NCI-H1092 (cell line): ENCODE data around the gene ABI3BP.

ENCODE experiments used
- DNase-seq: peaks from one replicate; lab custom pipeline; 2025; lab: John Stamatoyannopoulos, UW

Gene ABI3BP

DNA sequence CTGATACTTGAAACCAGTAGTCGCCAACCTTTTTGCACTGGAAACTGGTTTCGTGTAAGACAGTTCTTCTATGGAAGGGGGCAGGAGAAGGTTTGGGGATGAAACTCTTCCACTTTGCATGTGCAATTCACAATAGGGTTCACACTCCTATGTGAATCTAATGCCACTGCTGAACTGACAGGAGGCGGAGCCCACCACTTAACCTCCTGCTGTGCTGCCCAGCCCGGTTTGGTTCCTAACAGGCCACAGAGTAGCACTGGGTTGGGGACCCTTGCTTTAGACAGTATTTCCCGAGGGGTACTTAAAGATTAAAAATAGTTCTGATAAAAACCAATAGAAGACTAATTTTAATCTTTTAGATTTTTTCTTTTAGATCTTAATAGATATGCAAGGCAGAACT is 272.8 kb downstream of the ABI3BP start:
- no peak for DNase-seq

DNA sequence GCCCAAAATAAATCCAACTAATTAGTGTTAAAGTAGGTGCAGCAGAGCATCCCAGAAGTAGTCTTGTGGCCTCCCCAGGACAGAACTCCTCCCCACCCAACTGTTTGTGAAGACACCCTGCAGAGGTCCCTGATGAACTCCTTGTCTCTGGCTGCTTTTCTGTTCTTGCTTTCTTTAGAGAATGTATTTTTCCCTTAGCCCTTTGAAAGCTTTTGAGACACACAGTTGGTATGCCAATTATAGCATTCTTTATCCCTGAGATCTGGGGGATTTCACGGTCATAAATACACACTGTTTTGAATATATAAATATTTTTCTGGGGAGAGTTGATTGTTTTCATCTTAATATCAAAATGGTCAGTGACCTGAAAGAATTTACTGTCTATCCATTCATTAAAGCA is 274.1 kb downstream of the ABI3BP start:
- DNase-seq = no peak

DNA sequence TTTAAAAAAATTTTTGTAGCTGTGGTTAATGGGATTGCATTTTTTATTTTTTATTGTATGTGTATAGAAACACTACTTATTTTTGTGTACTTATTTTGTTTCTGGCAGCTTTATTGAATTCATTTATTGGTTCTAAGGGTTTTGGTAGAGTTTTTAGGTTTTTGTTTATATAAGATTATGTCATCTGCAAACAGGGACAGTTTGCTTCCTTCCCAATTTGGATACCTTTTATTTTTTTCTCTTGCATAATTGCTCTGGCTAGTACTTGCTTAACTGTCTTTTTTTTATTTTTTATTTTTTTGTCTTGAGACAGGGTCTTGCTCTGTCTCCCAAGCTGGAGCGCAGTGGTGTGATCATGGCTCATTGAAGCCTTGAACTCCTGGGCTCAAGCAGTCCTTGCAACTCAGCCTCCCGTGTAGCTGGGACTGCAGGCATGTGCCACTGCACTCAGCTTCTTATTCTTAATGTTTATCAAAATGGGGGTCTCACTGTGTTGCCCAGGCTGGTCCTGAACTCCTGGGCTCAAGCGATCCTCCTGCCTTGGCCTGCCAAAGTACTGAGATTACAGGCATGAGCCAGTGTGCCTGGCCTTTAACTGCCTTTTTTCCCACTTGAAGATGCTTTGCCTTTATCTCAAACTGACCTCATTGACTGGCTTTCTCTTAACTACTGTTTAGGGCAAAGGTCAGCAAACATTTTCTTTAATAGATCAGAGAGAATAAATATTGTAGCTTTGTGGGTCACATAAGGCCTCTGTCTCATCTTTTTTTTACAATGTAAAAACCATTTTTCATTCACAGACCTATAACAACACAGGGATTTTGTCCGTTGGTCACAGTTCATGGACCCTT is 275.4 kb downstream of the ABI3BP start:
- no peak for DNase-seq

DNA sequence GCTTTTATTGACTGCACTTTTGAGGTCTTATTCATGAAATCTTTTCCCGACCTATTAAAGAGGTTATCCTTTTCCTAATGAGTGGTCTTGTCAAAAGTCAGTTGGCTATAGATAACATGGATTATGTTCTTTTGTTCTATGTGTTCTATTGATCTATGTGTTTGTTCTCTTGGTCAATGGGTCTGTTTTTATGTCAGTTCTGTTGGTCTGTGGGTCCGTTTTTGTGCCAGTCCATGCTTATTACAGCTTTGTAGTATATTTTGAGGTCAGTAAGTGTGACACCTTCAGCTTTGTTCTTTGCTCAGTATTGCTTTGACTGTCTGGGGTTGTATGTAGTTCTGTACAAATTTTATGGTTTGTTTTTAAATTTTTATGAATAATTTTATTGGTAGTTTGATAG is 276.2 kb downstream of the ABI3BP start:
- no peak for DNase-seq

DNA sequence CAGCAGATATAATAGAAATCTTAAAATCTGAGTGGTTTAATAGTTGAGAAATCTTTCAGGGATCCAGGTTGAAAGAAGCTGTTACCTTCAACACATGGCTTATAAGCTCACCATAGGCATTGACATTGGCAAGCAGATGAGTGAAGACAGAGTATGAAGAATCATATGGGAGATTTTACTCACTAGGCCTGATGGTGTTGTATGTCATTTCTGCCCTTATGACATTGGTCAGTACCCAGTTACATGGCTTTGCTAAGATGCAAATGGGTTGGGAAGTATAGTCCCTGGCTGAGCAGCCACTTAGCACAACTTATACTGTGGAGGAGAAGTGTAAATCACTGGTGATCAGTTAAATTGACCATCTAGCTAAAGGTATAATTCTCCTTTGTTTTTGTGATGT is 278.0 kb downstream of the ABI3BP start:
- DNase-seq = no peak

DNA sequence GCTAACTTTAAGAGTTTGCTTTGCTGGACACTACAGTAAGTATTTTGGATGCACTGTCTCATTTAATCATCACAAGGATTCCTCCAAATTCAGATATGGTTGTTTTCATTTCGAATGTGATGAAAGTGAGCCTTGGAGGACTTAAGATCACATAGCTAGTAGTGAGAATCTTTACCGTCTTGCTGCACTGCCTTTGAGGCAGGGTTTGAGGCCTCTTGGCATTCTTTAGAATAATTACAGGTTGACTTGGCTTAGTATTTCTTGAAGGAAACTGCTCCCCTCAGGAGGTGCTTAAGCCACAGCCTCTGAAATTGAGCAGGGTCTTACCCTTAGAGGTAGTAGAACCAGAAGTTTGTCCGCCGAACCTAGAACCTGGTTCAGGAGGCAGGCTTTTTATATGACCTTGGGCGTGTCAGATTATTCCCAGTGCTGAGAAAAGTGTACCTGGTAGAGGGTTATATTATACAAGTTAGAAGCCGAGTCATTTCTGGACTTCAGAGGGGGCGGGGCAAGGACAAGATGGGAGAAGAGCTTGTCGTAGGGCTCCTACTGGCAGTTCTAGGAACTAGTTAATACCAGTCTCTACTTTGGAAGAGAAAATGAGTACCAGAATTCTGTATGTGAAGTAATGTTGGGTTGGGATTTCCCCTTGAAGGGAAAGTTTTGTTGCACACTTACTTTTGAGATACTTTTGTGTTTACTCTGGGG is 282.8 kb downstream of the ABI3BP start:
- no peak for DNase-seq

DNA sequence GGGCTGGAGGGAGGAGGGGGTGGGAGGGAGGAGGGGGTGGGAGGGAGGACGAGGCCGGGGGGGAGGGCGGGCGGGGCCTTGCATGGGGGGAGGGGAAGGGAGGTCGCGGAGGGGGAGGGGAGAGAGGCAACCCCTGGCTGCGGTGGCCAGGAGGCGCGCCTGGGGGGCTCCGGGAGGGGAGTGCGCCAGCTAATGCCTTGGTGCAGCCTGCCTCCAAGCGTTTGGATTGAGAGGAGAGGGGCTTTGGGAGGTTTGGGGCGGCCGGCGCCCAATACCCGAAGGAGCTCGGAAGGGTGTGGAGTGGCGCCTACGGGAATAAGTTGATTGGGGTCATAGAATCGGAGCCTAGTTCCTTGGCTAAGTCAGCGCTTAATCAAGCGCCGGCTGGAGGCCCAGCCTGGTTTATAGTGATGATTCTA is 283.4 kb downstream of the ABI3BP start:
- peak; percentile 11 for DNase-seq

DNA sequence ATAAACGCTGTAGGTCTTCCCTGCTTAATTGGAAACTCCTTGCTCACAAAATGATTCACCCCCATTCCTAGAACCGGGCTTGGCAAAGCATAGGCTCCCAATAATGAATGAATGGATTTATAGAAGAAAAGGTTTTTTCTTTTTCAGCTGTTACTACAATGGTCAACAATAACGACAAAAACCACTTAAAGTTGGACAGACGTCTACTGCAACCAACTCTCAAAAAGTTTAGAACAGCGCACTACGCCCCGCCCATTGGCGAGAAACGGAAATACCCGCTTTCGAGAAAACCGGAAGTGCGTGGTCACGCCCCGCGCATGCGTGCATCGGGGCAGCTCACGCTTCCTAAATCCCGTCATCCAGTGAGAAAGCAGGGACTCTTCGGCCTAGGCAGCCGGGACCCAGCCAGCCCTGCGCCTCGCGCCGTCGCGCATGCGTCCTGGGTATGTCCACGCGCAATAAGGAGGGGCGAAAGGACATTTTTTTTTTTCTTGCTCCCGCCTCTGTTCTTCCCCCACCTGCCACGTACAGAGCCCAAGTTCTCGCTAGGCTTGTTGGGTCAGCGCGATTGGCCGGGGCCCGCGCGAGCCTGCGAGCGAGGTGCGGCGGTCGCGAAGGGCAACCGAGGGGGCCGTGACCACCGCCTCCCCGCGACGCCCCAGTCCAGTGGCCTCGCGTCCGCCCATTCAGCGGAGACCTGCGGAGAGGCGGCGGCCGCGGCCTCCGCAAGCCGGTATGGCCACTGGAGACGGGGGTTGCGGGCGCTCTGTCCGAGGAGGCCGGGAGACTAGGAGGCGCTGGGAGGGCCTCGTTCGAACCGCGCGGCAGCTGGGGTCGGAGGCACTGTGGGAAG is 284.0 kb downstream of the ABI3BP start, which contains the start of gene TFG:
TFG (plus strand) TSS at position 506 of the 853 bp plus-strand sequence. CDS start 4,192 bp downstream, outside the sequence.
- peak; percentile 97 for DNase-seq

DNA sequence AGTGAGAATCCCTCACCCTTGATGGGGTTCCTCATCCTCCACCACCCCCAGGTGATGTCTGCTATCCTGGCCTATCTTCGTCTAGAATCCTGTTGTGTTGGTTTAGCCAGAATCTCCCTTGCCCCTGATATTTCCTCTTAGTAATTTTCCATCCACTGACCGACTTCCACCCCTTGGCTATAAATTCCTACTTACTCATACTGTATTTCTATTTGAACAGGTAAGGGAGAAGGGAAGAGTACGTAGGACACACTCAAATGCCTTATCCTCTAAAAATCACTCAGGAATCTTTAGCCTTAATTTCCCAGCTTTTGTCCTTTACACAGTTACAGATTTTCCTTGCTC is 284.6 kb downstream of the ABI3BP start:
- no peak for DNase-seq

DNA sequence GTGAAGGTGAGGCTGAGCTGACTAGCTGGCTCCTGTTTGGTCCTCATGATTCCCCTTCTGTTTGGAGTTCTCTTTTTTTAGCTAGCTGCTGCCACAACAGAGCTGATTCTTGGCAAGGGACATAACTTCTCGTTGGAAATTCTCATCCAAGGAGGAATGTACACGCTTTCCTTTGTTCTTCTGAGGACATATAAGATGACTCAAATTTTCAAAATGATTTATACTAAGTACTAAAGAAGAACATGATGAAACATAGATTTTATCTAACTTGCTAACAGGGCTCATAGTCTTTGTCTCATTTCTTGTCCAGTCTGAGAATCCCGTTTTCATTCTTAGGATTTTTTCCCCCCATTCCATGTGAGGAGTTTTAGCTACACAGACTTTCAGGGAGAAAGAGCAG is 286.9 kb downstream of the ABI3BP start:
- no peak for DNase-seq

DNA sequence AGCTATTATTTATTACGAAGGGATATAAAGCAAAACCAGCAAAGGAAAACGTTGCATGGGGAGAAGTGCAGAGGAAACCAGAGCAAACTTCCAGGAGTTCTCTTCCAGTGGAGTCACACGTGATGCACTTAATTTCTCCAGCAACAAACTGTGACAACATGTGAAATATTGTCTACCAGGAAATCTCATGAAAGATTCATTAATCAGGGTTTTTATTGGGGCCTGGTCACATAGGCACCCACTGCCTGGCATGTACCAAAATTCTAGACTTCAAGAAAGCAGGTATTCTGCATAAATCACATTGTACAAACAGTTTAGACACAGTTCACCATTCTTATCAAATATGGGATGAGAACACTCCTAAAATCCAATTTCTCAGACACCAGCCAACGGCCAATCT is 289.4 kb downstream of the ABI3BP start:
- no peak for DNase-seq

DNA sequence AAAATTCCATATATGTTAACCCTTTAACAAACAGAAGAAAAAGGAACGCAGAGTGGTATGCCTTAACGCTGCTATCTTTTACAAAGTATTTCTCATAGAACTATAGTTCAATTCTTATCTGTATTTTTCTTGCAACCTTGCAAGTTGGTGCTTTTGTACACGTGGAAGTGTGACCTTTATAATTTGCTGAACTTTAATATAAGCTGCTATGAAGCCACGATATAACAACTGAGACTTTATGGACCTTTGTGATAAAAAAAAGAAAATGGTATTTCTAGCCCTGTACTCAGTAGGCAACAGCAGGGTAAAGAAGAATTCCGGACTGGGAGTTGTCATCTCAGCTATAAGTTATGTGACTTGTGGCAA is 290.3 kb downstream of the ABI3BP start:
- no peak for DNase-seq

DNA sequence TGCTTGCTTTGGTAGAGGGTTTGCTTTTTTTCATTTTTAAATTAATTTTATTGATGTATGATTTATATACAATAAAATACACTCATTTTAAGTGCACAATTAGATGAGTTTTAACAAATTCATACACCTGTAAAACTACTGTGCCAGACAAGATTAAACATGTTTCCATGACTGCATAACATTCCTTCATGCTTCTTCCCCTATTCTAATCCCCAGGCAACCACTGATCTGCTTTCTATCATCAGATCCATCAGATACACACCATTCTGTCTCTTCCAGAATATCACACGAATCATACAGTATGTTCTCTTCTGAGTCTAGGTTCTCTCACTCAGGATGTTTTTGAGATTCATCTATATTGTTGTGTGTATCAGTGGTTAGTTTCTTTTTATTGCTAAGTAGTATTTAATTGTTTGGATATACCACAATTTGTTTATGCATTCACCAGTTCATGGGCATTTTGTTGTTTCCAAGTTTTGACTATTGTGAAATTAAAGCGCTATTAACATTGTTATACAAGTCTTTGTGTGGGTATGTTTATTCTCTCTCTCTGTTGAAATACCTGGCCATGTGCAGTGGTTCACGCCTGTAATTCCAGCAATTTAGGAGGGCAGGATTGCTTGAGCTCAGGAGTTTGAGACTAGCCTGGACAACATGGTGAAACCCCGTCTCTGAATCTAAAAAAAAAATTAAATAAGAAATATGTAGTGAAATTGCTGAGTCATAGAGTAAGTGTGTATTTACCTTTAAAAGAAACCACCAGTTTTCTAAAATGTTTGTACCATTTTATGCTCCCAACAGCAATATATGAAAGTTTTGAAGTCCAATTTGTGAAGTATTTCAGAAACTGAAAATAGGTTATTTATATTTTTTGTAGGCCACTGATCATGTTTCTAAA is 290.9 kb downstream of the ABI3BP start:
- DNase-seq = no peak

DNA sequence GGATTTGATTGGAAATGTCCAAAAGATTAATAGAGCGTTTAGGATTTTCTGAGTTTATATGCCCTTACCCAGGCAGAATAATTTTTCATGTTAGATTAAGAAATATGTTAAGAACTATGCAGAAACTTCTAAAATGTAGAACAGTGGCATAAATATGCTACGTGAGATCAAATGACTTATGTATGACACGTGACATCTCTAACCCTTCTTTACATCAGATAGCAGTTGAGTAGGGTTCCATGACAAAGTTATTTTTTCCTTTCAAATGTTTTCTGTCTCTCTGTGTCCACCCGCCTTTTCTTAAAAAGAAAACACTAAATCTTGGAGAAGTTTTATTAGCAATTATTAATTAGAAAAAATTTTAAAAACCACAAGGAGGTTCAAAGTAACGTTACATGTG is 292.5 kb downstream of the ABI3BP start:
- DNase-seq = no peak
